HG02884 (cell line): ENCODE measurements around the gene PROCA1.
"Not testable (repeated sequence)": the region's sequence is repeated elsewhere in the genome, so short reads cannot be mapped to it uniquely, and the experiment has no call there.

ENCODE experiments used
- ATAC-seq: cut with Tn5 transposase; IDR thresholded peaks from one replicate; pipeline ENCODE4 v1.9.1; 2021; ENCODE audit warnings: mild to moderate bottlenecking, moderate library complexity; ENCODE audit not compliant: unreplicated experiment

Gene PROCA1

DNA sequence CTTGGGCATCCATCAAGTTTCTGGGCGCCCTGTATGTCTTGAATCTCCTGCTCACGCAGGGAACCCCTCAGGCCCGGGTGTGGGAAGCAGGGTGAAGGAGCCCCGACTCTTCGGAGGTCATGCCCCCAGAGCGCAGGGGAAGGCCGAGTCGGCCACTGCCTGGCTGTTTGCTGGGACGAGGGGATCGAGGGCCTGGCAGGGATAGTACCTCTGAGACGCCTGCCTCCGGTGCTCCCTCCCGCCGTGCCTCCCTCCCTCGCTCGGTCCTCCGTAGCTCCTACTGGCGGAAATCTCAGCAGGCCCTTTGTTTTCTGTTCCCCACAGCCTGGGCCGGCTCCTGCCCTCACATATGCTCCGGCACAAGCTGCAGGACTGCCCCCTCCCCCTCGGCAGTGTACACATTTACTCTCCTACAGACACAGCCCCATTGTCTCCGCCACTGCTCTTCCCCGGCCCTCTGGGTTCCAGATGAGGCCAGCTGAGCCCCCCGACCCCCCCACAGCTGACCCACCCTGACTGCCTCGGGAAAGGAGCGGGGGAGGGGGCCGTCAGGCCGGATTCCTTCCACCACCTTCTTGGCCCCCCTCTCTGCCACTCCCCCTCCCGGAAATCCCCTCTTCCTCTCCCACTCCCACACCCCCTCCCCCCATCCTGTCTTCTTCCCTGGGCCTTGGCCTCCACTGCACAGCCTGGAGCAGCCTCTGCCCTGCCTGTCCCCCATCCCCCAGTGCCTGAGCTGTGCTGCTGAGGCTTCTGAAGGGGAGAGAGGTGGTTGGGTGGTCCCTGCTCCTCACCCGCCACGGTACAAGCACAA lies 33.5 kb upstream of the PROCA1 start:
- ATAC-seq = no peak

DNA sequence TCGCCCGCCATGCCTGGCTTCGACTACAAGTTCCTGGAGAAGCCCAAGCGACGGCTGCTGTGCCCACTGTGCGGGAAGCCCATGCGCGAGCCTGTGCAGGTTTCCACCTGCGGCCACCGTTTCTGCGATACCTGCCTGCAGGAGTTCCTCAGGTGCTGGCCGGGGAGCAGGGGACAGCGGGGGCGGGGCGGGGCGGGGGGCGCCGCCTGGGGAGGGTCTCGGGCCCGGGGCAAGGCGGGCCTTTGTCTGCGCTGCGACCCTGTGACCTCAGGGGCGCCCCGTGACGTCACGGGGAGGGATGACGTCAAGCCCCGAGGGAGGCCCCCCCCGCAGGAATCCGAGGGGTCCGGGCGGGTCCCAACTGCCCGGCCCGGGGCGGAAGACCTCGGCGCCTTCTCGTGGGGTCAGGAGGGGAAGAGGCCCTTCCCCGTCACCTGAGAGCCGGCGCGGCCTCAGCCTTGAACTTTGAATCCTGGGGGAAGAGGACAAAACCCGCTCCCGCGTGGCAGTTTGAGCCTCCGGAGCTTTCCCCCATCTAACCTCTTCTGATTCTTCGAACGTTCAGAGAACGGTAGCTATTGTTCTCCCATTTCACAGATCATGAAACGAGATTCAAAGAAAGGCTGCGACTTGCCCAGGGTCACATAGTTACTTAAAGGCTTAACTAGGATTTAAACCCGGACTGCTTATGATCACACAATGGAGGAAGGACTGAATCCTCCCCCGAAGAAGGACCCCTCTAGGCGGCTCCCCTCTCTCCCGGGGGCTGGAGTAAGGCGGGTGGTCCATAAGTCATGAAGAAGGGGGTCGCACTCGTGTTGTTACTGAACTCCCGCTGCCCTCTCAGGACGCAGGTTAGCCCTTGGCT lies 32.6 kb upstream of the PROCA1 start:
- ATAC-seq = no peak

GRCh38 chr17:28743243-28744103 lies 31.8 kb upstream of the PROCA1 start, which contains the start of gene TRAF4:
Gene TRAF4, plus strand, starts transcription at chr17:28744011. Its CDS starts 102 bp downstream, at chr17:28744113.
- ATAC-seq = peak; percentile 49

DNA sequence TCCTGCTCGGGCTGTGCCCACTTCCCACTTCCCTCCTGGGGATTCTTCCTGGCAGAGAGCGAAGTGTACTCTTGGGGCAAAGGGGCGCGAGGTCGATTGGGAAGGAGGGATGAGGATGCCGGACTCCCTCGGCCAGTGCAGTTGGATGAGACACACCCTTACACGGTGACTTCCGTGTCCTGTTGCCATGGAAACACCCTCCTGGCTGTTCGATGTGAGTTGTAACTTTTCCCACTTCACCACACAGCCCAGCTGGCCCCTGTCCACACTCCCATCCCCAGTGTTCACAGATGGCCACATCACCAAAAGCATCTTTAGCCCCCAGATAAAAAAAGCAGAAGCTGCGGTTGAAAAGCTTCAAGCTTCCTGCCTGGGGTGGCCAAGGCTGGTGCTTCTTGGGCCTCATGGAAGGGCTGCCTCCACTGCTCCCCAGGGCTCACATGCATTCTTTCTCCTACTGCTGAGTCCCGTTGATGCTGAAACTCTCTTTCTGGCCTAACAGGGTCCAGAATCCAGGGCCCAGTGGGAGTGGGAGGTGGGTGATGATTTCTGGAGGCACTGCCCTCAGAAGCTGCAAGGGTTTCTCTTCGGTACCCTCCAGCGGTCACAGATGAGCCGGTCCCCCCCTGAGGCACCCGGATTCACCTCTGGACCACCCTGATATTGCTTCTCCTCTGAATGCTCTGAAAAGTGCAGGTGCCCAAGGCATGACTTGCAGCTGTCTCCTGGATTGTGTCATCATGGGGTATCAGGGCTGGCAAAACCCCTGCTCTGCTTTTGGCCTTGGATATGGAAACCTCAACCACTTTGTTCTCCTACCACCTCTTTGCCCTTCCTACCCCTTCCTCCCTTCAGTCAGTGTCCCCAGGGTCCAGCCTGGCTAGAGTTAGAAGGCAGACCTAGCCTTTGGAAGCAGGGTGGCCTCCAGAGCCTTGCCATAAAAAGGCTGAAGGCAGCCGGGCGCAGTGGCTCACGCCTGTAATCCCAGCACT lies 30.0 kb upstream of the PROCA1 start:
- ATAC-seq = no peak

DNA sequence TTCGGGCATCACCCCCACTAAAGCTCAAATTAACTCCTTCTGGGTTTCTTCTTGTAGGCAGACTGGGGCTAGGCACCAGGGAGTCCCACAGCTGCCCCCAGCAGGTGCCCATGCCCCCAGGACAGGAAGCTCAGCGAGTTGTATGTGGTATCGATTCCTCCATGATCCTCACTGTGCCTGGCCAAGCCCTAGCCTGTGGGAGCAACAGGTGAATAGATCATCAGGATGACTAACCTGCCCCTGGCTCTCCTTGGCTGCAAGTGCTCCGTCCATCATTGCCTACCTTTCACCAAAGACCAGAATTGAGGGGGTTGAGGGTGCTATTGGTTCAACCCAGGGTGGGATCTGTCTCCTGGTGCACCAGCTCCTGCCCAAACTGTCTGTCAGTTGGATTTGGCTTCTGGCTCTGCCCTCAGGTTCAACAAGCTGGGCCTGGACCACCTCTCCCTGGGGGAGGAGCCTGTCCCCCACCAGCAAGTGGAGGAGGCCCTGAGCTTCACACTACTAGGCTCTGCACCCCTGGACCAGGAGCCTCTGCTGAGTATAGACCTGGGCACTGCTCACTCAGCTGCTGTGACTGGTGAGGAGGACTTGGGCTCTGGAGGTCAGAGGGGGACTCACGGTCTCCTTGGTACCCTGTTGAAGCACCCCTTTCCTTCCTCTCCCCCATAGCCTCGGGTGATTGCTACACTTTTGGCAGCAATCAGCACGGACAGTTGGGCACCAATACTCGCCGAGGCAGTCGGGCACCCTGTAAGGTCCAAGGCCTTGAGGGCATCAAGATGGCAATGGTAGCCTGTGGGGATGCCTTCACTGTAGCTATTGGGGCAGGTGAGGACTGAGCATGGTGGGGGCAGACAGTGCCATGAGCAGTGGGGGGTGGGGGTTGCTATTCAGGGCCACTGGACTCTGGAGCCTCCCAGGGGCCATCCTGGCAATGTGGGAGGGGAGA lies 29.0 kb upstream of the PROCA1 start:
- ATAC-seq = no peak

DNA sequence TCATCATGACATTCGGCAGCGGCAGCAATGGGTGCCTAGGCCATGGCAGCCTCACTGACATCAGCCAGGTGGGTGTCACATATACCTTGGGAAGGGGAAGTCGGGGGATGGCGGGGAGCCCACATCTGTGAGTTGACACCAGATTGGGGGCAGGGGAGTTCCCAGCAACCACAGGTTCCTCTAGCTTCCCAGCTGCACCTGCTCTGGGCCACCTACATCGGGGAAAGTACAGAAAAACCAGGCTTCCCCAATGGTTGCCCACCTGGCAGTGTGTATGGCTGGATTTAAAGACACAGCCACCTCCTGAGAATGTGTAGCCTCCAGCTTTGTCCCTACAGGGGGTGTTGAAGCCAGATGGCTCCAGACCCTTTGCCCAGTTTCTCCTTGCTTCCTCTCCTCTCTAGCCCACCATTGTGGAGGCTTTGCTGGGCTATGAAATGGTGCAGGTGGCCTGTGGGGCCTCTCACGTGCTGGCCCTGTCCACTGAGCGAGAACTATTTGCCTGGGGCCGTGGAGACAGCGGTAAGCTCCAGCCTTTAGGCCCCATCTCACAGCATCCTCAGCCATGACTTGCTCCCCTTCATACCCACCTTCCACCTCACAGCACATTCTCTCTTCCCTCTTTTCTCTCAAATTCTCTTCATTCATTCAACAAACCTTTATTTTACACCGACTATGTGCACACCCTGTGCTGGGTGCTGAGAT lies 27.1 kb upstream of the PROCA1 start:
- ATAC-seq = no peak

DNA sequence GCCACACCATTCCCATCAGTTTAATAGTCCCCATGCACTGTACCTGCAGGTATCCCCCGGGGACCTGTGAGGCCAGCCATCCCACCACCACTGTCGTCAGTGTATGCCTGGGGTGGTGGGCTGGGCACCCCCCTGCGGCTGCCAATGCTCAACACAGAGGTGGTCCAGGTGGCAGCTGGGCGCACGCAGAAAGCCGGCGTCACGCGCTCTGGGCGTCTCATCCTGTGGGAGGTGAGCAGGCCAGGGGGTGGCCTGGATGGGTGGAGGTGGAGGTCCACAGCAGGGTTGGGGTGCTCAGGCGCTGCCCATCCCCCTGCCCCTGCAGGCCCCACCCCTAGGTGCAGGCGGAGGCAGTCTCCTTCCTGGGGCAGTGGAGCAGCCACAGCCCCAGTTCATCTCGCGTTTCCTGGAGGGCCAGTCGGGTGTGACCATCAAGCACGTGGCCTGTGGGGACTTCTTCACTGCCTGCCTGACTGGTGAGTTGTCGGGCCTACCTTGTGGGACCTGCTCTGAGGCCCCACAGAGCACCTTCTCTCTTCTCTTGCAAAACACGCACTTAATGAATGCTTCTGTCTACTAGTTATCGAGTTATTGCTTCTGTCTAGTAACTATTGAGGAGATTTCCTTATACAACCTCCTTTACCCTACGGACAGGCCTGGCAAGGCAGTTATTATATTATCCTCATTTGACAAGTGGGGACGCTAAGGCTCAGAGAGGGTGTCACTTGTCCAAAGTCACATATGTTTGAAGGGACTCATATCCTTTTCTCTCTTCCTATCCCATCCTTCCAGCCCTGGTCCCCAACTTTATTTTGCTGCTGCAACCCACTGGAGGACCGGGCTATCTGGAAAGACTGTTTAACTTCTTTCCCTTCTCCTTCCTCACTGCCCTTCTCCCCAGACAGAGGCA lies 26.3 kb upstream of the PROCA1 start:
- peak; percentile 44 for ATAC-seq

DNA sequence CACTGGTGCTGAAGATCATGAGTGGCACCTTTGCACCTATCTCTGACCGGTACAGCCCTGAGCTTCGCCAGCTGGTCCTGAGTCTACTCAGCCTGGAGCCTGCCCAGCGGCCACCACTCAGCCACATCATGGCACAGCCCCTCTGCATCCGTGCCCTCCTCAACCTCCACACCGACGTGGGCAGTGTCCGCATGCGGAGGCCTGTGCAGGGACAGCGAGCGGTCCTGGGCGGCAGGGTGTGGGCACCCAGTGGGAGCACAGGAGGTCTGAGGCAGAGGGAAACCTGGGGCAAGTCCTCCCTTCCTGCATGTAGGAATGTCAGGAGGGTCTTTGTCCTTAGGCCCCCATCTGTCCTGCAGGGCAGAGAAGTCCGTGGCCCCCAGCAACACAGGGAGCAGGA lies 25.6 kb upstream of the PROCA1 start:
- no peak for ATAC-seq

- not testable (repeated sequence) for ATAC-seq
Observed at GRCh38 chr17:28735913-28736769, 24.5 kb upstream of the PROCA1 start.

DNA sequence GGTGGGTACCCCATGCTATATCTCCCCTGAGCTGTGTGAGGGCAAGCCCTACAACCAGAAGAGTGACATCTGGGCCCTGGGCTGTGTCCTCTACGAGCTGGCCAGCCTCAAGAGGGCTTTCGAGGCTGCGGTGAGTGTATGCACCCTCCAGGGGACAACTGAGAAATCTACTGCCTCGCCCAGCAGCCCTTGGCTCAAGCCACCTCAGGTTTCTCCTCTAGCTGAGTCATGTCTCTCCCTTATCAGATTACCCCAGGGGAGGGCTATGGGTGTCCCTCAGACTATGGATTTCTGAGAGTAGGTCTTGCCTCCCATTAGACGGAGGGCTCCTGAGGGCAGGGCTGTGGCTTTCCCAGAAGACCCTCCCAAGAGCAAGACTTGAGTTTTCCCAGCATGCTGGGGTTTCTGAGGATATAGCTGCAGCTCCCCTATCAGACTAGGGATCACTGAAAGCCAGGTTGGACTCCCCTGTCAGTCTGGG lies 23.6 kb upstream of the PROCA1 start:
- ATAC-seq = no peak

DNA sequence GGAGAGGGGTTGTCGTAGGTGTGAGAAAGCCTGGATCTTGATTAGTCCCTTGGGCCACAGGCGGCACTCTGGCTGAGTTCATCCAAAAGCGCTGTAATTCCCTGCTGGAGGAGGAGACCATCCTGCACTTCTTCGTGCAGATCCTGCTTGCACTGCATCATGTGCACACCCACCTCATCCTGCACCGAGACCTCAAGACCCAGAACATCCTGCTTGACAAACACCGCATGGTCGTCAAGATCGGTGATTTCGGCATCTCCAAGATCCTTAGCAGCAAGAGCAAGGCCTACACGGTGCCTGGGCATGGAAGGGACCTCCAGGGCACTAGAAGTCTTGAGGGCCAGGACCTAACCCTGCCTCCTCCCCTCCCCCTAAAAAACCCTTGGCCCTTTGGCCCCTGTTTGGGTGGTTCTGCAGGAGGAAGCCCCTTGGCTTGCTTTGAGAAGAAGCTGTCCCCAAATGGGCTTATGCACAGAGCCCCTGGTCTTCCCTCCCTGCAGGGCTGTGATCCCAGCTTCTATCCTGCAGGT lies 23.1 kb upstream of the PROCA1 start:
- ATAC-seq = no peak

DNA sequence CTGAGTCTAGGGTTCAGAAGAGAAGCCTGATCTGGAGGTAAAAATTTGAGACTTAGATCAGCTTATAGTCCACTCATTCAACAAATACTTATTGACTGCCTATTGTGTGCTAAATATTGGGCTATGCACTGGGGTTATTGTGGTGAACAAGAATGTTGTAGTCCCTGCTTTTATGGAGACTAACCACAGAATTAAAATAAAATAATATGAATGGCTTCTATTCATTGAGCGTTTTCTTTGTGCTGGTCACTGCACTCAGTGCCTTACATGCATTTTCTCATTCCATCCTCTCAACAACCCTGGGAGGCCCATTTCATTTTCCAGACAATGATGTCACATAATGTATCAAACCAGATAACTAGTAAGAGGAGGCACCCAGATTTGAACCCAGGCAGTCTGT lies 21.7 kb upstream of the PROCA1 start:
- ATAC-seq = no peak

DNA sequence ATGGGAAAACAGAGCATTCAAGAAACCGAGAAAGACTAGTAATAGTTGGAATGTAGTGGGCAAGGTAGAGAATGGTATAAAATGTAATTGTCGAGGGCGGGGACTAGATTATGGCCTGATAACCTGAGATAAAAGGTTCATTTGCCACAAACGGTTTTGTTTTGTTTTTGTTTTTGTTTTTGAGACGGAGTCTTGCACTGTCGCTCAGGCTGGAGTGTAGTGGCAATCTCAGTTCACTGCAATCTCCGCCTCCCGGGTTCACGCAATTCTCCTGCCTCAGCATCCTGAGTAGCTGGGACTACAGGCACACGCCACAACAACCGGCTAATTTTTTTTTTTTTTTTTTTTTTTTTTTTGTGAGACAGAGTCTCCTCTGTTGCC lies 18.3 kb upstream of the PROCA1 start:
- no peak for ATAC-seq

GRCh38 chr17:28728364-28729200 lies 16.9 kb upstream of the PROCA1 start, which contains the start of gene NEK8:
Gene NEK8, plus strand, starts transcription at chr17:28728788. Its CDS starts 26 bp downstream, at chr17:28728814.
- peak; percentile 31 for ATAC-seq
